Thymus (tissue), 11 donors: ENCODE results near the gene ZNF202. TPM values are rescaled to one million over a fixed set of nuclear protein-coding genes. Genes with fewer than 3 reads are reported as not detected.
"Not testable (repeated sequence)": the region's sequence is repeated elsewhere in the genome, so short reads cannot be mapped to it uniquely, and the experiment has no call there.

Source experiments
- DNase-seq, 9 donors: peaks; one replicate each; pipeline ENCODE4 v3.0.0-alpha.2; 2013; ENCODE audit warnings: low spot score in 9 of 9, low read depth in 6 of 9, missing footprints in 1 of 9
- H3K27ac ChIP-seq, 2 donors: one replicate each; pipeline ENCODE4 v1.5.1; 2013; ENCODE audit warnings: control low read depth in 1 of 2, low read depth in 1 of 2, low read length in 1 of 2, mild to moderate bottlenecking in 1 of 2, moderate library complexity in 1 of 2
- H3K27me3 ChIP-seq, 2 donors: one replicate each; pipeline ENCODE4 v1.5.1; 2013; ENCODE audit warnings: low read length in 1 of 2; ENCODE audit not compliant: control insufficient read depth in 2 of 2, insufficient read depth in 1 of 2
- H3K36me3 ChIP-seq, 2 donors: one replicate each; pipeline ENCODE4 v1.5.1; 2013; ENCODE audit warnings: low read length in 1 of 2, mild to moderate bottlenecking in 1 of 2, moderate library complexity in 1 of 2; ENCODE audit not compliant: control insufficient read depth in 2 of 2, insufficient read depth in 2 of 2
- H3K4me1 ChIP-seq, 2 donors: one replicate each; pipeline ENCODE4 v1.5.1; 2013; ENCODE audit warnings: low read length in 2 of 2; ENCODE audit not compliant: control insufficient read depth in 2 of 2, insufficient read depth in 2 of 2
- H3K4me3 ChIP-seq, 2 donors: one replicate each; pipeline ENCODE4 v1.5.1; 2013; ENCODE audit warnings: low read length in 2 of 2, control low read depth in 1 of 2, mild to moderate bottlenecking in 1 of 2
- H3K9me3 ChIP-seq, 2 donors: one replicate each; pipeline ENCODE4 v1.5.1; 2013; ENCODE audit warnings: low read length in 1 of 2, mild to moderate bottlenecking in 1 of 2; ENCODE audit not compliant: control insufficient read depth in 2 of 2, insufficient read depth in 1 of 2
- WGBS: extraction: QIAGEN DNeasy Blood & Tissue Kit; methylation state at CpG from one replicate; pipeline ENCODE4 v1.1.7; 2013; 5-methylcytosine and 5-hydroxymethylcytosine counted together
- polyA plus RNA-seq: library from polyadenylated mRNA; stranded (reverse); fragments of 200-250 nt; gene quantifications from one replicate; pipeline ENCODE4 v1.2.3, GENCODE V29; 2013
- total RNA-seq: library from RNA; stranded (reverse); fragments of 120-200 nt; gene quantifications from one replicate; pipeline ENCODE4 v1.2.4, GENCODE V29; 2013
- donor health status: healthy.

ZNF202 gene
- total and polyA plus RNA-seq, 2 donors, result 5.7 to 10.7 TPM

GRCh38 chr11:123718469-123718868, 23.0 kb downstream of the ZNF202 start:
- H3K27me3 ChIP-seq, result no peaks in the 10 kb centered on the region
- 95% methylated on average over 4 of the region's 4 CpGs for WGBS
- H3K9me3 ChIP-seq, result no peaks in the 10 kb centered on the region
- H3K36me3 ChIP-seq, result no peaks in the 10 kb centered on the region
- no peak overlapping the region for H3K27ac ChIP-seq
- DNase-seq, result no peak
- no peak overlapping the region for H3K4me3 ChIP-seq
- no peaks in the 10 kb centered on the region for H3K4me1 ChIP-seq

- H3K9me3 ChIP-seq, result no peaks in the 10 kb centered on the region
- H3K27ac ChIP-seq, result no peak overlapping the region
- H3K4me1 ChIP-seq, result no peaks in the 10 kb centered on the region
- H3K27me3 ChIP-seq, result no peaks in the 10 kb centered on the region
- no peak overlapping the region for H3K4me3 ChIP-seq
- no peak for DNase-seq
- WGBS, result 98% methylated on average over 2 of the region's 2 CpGs
- no peaks in the 10 kb centered on the region for H3K36me3 ChIP-seq
These were observed 23.4 kb downstream of the ZNF202 start for GRCh38 chr11:123718063-123718462.

DNA sequence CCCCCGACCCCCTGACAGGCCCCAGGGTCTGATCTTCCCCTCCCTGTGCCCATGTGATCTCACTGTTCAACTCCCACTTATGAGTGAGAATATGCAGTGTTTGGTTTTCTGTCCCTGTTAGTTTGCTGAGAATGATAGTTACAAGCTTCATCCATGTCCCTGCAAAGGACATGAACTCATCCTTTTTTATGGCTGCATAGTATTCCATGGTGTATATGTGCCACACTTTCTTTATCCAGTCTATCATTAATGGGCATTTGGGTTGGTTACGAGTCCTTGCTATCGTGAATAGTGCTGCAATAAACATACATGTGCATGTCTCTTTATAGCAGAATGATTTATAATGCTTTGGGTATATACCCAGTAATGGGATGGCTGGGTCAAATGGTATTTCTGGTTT, 28.8 kb downstream of the ZNF202 start:
- H3K36me3 ChIP-seq, H3K4me3 ChIP-seq, H3K9me3 ChIP-seq, H3K27ac ChIP-seq, H3K27me3 ChIP-seq, DNase-seq, H3K4me1 ChIP-seq: not testable (repeated sequence)
- WGBS, result 91% methylated on average over 3 of the region's 3 CpGs

GRCh38 chr11:123707606-123708205, 33.8 kb downstream of the ZNF202 start:
- Histone ChIP-seq H3K9me3 (no peaks in the 10 kb centered on the region), H3K27me3 (no peaks in the 10 kb centered on the region), H3K4me1 (no peaks in the 10 kb centered on the region), H3K27ac (no peak overlapping the region), H3K36me3 (no peaks in the 10 kb centered on the region), H3K4me3 (no peak overlapping the region)
- 15% methylated on average over 8 of the region's 8 CpGs for WGBS
- peak; percentile 26 to 79 (median 48) for DNase-seq

DNA sequence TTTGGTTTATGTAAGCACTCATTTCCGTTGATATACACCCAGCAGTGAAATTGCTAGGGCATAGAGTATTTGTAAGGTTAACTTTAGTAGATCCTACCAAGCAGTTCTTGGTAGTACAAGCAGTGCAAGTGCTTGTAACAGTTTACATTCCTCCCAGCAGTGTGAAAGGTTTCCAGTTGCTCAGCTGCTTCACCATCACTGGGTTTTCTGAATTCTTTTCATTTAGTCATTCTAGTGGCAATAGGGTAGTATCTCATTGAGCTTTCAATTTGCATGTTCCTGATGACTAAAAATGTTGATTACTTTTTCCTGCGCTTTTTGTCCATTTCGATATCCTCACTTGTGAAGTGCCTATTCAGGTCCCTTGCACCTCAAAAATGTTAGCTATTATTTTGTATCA, 34.3 kb downstream of the ZNF202 start:
- no peak for DNase-seq
- WGBS, result 94% methylated on average over 3 of the region's 3 CpGs
- Histone ChIP-seq H3K4me1 (no peaks in the 10 kb centered on the region), H3K27me3 (peaks cover 0 to under 1% of the 10 kb centered on the region in 2 donors), H3K4me3 (no peak overlapping the region), H3K36me3 (no peaks in the 10 kb centered on the region), H3K27ac (no peak overlapping the region), H3K9me3 (no peaks in the 10 kb centered on the region)

- 98% methylated on average over 3 of the region's 3 CpGs for WGBS
- H3K27me3 ChIP-seq, result peaks cover 0 to 4% of the 10 kb centered on the region in 2 donors
These were observed 37.1 kb downstream of the ZNF202 start for GRCh38 chr11:123704341-123704740.

GRCh38 chr11:123702696-123703095, 38.8 kb downstream of the ZNF202 start:
- Histone ChIP-seq H3K36me3 (no peaks in the 10 kb centered on the region), H3K27me3 (peaks cover 2 to 4% of the 10 kb centered on the region in 2 donors), H3K27ac (no peak overlapping the region), H3K4me1 (no peaks in the 10 kb centered on the region), H3K9me3 (no peaks in the 10 kb centered on the region), H3K4me3 (no peak overlapping the region)
- no peak for DNase-seq
- 92% methylated on average over 2 of the region's 2 CpGs for WGBS

More at GRCh38 chr11:123704341-123704740, 37.1 kb downstream of the ZNF202 start:
- Histone ChIP-seq H3K4me1 (no peaks in the 10 kb centered on the region), H3K4me3 (no peak overlapping the region), H3K27ac (no peak overlapping the region), H3K36me3 (no peaks in the 10 kb centered on the region), H3K9me3 (no peaks in the 10 kb centered on the region)
- no peak for DNase-seq

- H3K9me3 ChIP-seq, result no peaks in the 10 kb centered on the region
- no peaks in the 10 kb centered on the region for H3K36me3 ChIP-seq
- no peak overlapping the region for H3K27ac ChIP-seq
- H3K4me3 ChIP-seq, result no peak overlapping the region
- H3K27me3 ChIP-seq, result peaks cover 2 to 4% of the 10 kb centered on the region in 2 donors
- H3K4me1 ChIP-seq, result no peaks in the 10 kb centered on the region
- DNase-seq, result no peak
- 79% methylated on average over 9 of the region's 9 CpGs for WGBS
These were observed 39.3 kb downstream of the ZNF202 start for GRCh38 chr11:123702139-123702538.

- no peak overlapping the region for H3K4me3 ChIP-seq
- H3K27ac ChIP-seq, result no peak overlapping the region
- H3K27me3 ChIP-seq, result peaks cover 2 to 4% of the 10 kb centered on the region in 2 donors
- H3K4me1 ChIP-seq, result no peaks in the 10 kb centered on the region
- H3K36me3 ChIP-seq, result no peaks in the 10 kb centered on the region
- no peaks in the 10 kb centered on the region for H3K9me3 ChIP-seq
- no peak for DNase-seq
- WGBS, result 89% methylated on average over 3 of the region's 3 CpGs
These were observed 40.7 kb downstream of the ZNF202 start for GRCh38 chr11:123700772-123701171.
